Measurements from ENCODE around the gene PTS. TPM values are rescaled to one million over a fixed set of nuclear protein-coding genes. Genes with fewer than 3 reads are reported as not detected.

PTS gene
- total RNA-seq, 1 donor from 2014 or later = 33.0 TPM

Other genes starting within 250 kb of the PTS start
- gene DLAT, start 201.0 kb upstream of the PTS start, total RNA-seq = 123 TPM
- 2.0 TPM for gene PIH1D2, start 152.4 kb upstream of the PTS start, total RNA-seq
- 9.7 TPM for gene NKAPD1, start 152.1 kb upstream of the PTS start, total RNA-seq
- 100 TPM for gene TIMM8B, start 139.7 kb upstream of the PTS start, total RNA-seq
- 209 TPM for gene SDHD, start 139.6 kb upstream of the PTS start, total RNA-seq
- 0.70 TPM for gene IL18, start 62.3 kb upstream of the PTS start, total RNA-seq
- gene TEX12, start 59.1 kb upstream of the PTS start, total RNA-seq = 0.32 TPM
- 67.8 TPM for gene BCO2, start 50.9 kb upstream of the PTS start, total RNA-seq
- gene PLET1, start 34.4 kb downstream of the PTS start, total RNA-seq = not detected

All from cardiac septum (tissue), 1 donor.